Measurements from ENCODE around the gene CACNB2.

GRCh38 chr10:18310761-18311160 lies 170.5 kb downstream of the CACNB2 start:
- TF ChIP-seq TAF1 (IDR thresholded peaks at IDR 0.05; ENCODE audit: borderline replicate concordance, low read depth, low read length) (no peak), POLR2A (IDR thresholded peaks at IDR 0.05; ENCODE audit: low read depth, low read length) (no peak), POLR2AphosphoS5 (IDR thresholded peaks at IDR 0.05; ENCODE audit: low read depth, low read length) (no peak)
